Raji (cell line): Measurements from ENCODE around the gene ACBD6.

Experiments used
- POLR2A ChIP-seq: IDR thresholded peaks from 2 replicates; pipeline ENCODE4 v1.6.1; 2011; ENCODE audit warnings: low read depth, low read length, control low read depth; ENCODE audit not compliant: insufficient read depth

The ACBD6 gene

DNA sequence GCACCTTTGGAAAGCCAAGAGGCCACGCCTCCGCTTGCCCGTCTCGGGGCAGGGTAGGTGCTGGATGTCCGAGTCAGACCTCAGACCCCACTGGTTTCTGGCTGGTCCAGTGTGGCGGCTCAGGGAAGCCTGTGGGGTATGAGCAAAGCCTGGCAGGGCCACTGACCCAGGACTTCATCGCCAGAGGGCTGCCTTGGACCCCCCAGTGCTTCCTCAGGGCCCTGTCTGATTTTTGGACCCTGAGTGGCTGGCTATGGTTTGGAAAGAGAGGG, 251.9 kb downstream of the ACBD6 start:
- TF ChIP-seq POLR2A = no peak

DNA sequence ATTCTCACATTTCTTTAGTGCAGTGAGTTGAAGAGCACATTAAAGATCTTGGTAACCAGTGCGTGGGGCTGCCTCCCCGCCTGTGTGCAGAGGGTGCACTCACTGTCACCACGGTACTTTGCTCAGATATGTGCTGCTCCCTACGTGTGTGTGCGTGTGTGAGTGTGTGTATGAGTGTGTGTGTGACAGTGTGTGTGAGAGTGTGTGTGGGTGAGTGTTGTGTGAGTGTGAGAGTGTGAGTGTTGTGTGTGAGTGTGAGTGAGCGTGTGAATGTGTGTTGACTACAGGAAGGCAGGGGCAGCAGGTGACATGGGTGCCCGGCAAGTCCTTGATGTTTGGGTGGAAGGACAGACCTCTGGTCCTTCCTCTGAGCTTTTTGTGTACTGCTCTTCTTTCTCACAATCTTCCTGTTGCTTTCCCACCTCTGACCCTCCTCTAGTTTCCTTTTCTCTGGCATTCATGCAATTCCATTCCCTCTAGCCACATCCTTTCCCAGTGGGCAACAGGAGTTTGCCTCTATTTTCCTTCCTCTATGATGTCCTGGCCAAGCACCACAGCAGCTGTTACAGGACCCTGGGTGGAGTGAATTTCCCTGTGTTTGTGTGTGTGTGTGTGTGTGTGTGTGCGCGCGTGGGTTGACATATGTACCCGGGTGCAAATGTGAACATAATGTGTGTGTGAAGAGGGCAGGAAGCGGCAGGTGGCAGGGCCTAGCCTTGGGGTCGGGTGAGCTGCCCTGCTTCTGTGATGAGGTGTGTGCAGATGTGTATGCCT, 252.5 kb downstream of the ACBD6 start:
- TF ChIP-seq POLR2A = no peak

DNA sequence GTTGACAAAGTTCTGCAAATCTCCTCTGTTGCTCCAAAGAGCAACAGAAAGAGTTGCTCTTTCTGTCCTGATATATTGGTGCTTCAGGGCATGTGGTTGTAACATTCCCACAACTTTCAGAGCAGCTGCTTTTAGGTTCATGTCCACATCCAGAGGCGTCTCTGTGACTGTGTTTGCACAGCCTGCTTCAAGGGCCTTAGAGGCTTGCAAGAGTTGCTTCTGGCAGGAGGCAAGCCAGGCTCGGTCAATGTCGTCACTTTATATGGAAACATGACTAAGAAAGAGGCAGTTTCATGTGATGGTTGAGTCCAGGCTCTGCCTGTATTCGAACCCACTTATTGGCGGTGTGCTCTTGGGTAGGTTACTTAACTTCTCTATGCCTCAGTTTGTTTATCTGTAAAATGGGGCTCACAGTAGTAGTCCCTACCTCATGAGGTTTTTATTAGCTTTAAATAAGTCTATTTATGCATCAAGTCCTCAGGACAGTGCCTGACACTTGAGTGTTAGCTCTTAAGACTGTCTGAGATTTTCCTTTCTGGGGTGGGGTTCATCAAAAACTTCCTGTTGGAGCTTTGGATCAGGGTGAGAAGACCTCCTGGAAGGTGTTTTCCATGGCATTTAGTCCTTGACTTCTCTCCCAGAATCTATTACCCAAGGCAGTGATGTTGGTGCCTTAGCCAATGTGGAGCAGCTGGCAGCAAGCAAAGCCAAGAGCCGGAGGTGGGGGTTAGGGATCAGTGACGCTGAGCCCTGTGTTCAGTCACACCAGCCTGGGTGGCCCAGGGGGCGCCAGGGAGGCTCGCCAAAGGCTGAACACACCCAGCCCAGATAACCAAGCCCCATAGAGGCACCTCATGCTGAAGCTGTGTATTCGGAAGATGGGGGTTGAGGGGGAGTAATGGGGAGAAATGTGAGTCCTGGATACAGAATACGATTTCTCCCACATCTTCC, 253.4 kb downstream of the ACBD6 start:
- TF ChIP-seq POLR2A = no peak

DNA sequence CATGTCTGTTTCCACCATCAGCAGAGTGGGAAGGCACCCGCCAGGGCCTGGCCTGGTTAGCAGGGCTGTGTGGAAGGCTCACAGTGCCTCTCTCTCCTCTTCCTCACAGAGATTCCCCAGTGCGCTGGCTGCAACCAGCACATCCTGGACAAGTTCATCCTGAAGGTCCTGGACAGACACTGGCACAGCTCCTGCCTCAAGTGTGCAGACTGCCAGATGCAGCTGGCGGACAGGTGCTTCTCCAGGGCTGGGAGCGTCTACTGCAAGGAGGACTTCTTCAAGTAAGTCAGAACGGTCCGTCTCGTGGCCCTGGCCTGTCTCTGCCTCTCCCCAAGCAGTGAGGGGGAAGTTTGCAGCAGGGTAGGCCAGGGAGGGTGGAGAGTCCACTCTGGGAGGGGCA, 254.2 kb downstream of the ACBD6 start:
- no peak for TF ChIP-seq POLR2A

DNA sequence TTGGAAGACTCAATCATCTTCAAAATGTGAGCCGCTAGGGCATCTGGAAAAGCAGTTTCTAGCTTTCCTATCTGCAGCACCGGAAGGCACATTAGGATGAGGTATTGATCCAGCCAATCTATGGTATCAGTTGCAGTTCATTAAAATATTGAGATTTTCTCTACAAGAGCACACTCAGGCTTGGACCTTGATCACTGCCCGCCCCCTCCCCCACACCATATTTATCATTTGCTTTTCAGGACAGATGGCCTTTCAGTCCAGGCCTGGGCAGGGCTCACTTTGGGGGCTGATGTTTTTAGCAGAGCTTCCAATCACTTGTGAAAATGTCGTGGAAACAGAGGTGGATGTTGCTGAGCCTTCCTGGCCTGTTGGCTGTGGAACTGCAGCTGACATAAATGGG, 254.8 kb downstream of the ACBD6 start:
- no peak for TF ChIP-seq POLR2A

DNA sequence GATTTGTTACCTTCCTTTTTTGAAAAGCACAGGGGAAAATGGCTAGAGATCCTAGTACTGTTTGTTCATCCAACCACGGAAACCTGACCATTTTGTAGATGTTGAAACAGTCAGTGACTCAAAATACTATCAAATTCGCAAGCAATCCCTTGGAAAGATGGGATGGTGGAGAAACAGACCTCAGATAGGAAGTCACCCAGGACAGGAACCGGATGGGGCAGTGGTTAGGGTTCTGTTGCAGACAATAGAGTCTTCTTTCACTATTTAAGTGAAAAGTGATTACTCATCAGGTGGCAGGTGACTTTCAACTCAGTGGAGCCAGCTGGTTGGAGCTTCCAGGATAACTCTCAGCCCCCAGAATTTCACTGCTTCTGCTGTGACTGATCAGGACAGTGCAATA, 255.3 kb downstream of the ACBD6 start:
- TF ChIP-seq POLR2A = no peak

DNA sequence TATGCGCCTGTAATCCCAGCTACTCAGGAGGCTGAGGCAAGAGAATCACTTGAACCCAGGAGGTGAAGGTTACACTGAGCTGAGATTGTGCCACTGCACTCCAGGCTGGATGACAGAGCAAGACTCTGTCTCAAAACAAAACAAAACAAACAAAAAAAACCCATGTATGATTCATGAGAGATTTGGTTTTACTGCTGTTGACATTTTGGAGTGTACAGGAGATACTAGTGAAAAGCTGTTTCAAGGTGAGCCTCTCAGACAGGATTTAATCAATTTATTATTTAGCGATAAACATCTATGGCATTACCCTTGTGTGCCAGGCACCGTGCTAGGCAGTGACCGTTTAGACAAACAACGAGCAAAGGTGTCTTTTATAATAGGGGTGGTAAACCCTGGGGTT, 255.8 kb downstream of the ACBD6 start:
- no peak for TF ChIP-seq POLR2A

DNA sequence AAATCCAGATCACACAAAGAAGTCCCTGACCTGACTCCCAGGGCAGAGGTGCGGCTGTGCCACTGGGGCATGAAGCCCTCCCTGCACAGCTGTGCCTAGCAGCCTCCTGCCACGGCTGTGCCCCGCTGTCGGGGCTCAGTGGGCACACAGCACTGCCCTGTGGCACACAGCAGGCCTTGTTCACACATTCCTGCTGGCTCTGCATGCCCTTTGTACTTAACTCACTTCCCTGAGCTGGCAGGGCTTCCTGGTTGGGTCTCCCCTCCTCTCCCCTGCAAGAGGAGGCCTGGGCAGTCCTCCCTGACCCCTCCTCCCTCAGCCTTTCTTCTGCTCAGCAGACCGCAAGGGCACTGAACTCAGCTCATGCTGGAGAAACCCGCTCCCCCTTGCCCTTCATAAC, 257.5 kb downstream of the ACBD6 start:
- no peak for TF ChIP-seq POLR2A

DNA sequence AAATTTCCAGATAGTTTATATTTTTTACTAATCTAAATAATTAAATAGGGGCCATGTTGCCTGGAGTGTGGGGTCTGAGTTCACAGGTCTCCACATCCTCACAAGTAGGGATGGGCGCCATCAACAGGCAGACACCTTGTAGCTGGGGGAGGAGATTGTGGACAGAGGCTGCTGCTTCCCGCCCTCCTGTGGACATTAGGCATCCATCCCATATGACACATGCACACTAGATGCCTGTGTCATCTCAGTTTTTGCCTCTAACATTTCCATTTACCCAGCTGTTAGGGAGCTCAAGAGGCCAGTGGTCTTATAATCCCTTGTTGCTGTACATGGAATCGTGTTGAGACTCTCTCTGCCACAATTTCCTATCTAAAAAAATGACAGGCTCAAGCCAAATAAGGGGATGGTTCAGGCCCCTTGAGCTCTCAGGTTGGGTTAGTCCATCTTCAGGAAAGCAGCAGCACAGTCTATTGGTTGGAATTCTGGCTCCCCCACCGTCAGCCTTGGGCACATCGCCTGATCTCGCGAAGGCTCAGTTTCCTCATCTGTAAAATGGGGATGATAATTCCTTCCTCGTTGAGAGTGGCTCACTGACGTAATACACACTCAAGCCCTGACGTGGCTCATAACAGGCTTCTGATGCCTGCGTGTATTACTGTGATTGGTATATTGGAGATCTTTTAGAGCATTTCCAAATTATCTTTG, 258.7 kb downstream of the ACBD6 start:
- no peak for TF ChIP-seq POLR2A

DNA sequence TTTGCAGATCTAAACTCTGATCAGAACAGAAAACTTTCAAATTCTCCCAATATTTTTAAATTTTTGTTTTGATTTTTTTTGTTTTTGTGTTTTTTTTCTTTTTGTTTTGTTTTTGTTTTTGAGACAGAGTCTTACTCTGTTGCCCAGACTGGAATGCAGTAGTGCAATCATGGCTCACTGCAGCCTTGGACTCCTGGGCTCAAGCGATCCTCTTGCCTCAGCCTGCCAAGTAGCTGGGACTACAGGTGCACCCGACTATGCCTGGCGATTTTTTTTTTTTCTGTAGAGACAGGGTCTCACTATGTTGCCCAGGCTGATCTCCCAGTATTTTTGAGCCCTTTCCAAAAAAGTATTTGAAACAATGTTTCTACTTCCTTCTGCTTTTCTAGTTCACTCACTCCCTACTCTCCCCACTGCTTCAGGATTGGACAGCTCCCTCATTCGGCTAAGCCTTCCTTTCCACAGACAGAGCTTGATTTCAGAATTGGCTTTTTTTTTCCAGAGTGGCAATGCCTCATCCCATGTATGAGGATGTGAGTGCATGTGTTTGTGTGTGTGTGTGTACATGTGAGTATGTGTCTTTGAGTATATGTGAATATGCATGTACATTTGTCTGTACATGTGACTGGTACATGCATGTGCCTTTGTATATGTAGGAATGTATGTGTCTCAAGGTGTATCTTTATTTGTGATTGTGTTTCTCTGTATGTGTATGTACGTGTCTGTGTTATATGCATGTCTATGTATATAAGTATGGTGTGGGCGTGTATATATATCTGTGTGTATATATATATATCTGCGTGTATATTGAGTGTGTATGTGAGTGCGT, 260.4 kb downstream of the ACBD6 start:
- TF ChIP-seq POLR2A = no peak

DNA sequence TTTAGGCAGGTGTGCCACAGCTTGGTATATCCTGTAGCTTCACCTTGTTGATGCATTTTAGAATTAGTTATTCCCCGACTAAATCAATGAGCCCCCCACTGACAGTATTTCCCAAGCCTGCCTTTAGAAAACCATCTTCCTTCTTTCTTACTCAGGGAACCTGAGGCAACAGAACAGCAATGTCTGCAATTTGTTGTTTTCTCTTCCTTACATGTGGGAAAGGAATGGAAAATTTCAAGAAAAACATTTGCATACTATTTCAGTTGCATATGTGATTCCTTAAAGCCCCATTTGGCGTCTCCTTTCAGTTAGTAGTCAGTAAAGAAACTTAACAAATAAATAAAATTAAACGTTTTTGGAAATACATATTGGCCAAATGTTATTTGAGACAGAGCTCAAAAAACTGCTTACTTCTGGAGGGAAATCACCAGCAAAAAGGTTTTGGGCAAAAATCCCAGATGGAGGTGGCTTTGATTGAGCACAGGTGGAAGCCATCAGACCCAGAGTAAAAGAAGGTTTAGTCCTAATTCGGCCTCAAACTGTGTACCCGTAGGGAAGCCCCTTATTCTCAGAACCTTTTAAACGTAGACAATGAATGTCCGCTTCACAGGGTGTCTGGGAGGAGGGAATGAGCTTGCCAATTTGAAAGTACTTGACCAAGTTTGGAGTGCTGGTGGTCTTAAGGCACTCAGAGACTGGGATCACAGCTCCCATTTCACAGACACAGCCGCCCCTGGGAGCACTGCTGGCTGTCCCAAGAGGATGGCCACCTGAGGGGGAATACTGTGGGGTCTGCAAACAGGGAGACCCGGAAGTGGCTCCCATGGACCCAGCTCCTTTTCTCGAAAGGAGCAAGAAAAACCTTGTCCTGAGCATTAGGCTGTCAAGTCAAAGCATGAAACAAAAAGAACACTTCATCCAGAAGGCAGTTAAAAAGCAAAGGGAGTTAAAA, 263.0 kb downstream of the ACBD6 start:
- no peak for TF ChIP-seq POLR2A

DNA sequence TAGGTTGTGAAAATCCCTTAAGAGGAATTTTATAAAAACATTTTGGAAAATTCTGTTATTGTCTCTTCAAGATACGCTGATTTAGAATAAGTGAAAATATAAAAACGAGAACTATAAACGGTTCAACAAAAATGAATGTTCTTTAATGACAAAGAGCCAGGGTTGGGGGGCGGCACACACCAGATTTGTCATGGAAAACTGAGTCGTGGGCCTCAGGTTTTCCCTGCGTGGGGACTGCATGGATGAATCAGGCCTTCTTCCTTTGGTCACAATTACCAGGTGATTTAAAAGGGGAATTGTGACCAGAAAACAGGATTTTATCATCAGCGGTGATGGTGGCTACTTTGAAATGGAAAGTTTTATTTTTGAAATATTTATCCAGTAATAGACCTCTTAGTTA, 263.7 kb downstream of the ACBD6 start:
- TF ChIP-seq POLR2A = no peak
